ENCODE measurements around the gene REELD1.

REELD1 gene

DNA sequence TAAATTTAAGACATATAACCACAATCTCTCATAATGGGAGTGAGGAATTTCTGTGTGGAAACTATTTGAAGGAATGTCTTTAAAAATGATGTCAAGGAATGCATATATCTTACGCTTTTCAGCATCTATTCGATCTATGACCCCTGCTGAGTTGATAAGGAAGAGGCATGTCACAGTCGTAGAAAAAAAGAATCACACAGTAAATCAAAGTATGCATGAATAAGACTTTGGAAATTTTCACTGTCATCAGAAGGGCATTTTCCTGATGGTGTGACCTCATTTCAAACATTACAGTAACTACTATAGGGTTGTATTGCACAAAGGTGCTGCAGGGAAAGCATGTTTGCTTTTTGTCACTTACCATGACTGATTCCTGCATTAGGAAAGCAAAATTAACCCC lies 41.5 kb downstream of the REELD1 start:
- TF ChIP-seq, protein P1, sequence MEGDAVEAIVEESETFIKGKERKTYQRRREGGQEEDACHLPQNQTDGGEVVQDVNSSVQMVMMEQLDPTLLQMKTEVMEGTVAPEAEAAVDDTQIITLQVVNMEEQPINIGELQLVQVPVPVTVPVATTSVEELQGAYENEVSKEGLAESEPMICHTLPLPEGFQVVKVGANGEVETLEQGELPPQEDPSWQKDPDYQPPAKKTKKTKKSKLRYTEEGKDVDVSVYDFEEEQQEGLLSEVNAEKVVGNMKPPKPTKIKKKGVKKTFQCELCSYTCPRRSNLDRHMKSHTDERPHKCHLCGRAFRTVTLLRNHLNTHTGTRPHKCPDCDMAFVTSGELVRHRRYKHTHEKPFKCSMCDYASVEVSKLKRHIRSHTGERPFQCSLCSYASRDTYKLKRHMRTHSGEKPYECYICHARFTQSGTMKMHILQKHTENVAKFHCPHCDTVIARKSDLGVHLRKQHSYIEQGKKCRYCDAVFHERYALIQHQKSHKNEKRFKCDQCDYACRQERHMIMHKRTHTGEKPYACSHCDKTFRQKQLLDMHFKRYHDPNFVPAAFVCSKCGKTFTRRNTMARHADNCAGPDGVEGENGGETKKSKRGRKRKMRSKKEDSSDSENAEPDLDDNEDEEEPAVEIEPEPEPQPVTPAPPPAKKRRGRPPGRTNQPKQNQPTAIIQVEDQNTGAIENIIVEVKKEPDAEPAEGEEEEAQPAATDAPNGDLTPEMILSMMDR (IDR thresholded peaks at IDR 0.05; ENCODE audit: insufficient read depth, low read length, poor library complexity, severe bottlenecking), result no peak
- H3K4me3 ChIP-seq (replicated peaks; ENCODE audit: low read depth, low read length), result no peak overlapping the region
- H3K36me3 ChIP-seq (ENCODE audit: control insufficient read depth, insufficient read depth, low read length), result no peaks in the 10 kb centered on the region; the same call in 1 of the 2 replicates
- no peaks in the 10 kb centered on the region for H3K27me3 ChIP-seq (replicated peaks; ENCODE audit: control insufficient read depth, insufficient read depth, low read length)
- DNase-seq (ENCODE audit: extremely low read depth, insufficient read length), result no peak

DNA sequence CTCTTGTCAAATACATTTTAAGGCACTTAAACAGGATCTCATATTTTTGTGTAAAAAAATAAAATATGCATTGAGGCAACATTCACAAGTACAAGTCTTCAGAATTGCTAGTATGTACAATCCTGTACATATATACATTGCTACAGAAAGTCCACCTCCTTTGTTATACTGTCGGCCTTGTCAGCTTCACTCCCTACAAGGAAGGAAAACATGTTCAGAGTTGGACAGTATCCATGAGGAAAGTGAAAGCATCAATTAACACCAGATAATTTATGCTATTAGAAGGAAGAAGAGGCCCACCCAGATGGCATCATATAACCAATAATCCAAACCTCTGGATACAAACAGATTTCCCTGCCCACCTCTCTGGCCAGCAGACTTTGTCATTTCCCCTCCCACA lies 42.0 kb downstream of the REELD1 start:
- no peaks in the 10 kb centered on the region; the same call in 1 of the 2 replicates for H3K36me3 ChIP-seq (ENCODE audit: control insufficient read depth, insufficient read depth, low read length)
- no peaks in the 10 kb centered on the region for H3K27me3 ChIP-seq (replicated peaks; ENCODE audit: control insufficient read depth, insufficient read depth, low read length)
- TF ChIP-seq, protein P1 (IDR thresholded peaks at IDR 0.05; ENCODE audit: insufficient read depth, low read length, poor library complexity, severe bottlenecking), result no peak
- no peak for DNase-seq (ENCODE audit: extremely low read depth, insufficient read length)
- no peak overlapping the region for H3K4me3 ChIP-seq (replicated peaks; ENCODE audit: low read depth, low read length)

DNA sequence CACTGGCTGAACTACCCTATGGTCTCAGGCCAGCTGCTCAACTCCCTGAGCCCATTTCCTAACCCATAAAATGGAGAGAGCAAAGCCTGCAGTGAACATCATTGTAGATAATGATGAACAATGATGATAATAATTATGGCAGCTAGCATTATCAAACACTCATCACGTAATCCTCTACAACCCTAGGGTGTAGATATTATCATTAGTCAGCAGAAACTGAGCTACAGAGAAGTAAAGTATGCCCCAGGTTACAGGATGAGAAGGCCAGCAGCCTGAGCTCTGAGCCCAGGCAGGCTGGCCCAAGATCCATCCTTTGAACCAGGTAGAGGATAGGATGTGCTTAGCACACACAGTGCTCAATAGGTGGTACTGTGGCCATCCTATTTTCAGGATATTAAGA lies 43.2 kb downstream of the REELD1 start:
- no peak for DNase-seq (ENCODE audit: extremely low read depth, insufficient read length)
- Histone ChIP-seq H3K4me3 (replicated peaks; ENCODE audit: low read depth, low read length) (no peak overlapping the region), H3K27me3 (replicated peaks; ENCODE audit: control insufficient read depth, insufficient read depth, low read length) (no peaks in the 10 kb centered on the region), H3K36me3 (ENCODE audit: control insufficient read depth, insufficient read depth, low read length) (no peaks in the 10 kb centered on the region; the same call in 1 of the 2 replicates)
- TF ChIP-seq, protein P1 (IDR thresholded peaks at IDR 0.05; ENCODE audit: insufficient read depth, low read length, poor library complexity, severe bottlenecking), result no peak

DNA sequence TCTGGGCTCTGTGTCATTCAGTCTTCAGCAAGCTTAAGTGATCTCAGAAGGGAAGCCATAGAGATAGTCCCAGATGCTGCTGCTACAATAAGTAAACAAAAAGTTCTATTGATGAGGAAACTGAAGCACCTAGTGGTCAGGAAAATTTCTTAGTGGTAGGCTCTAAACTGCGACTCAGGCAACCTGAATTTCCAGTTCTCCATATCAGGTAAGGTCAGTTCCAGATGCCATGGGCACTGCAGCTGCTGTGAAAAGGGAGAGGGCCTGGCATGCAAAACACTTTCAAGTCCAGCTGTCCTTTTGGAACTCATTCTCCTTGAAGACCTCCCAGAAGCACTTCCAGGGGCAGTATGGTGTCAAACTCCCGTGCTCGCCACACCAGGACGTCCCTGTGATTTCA lies 46.2 kb downstream of the REELD1 start:
- DNase-seq (ENCODE audit: extremely low read depth, insufficient read length), result no peak
- TF ChIP-seq, protein P1 (IDR thresholded peaks at IDR 0.05; ENCODE audit: insufficient read depth, low read length, poor library complexity, severe bottlenecking), result no peak
- Histone ChIP-seq H3K36me3 (ENCODE audit: control insufficient read depth, insufficient read depth, low read length) (no peaks in the 10 kb centered on the region; the same call in 1 of the 2 replicates), H3K4me3 (replicated peaks; ENCODE audit: low read depth, low read length) (no peak overlapping the region), H3K27me3 (replicated peaks; ENCODE audit: control insufficient read depth, insufficient read depth, low read length) (no peaks in the 10 kb centered on the region)

DNA sequence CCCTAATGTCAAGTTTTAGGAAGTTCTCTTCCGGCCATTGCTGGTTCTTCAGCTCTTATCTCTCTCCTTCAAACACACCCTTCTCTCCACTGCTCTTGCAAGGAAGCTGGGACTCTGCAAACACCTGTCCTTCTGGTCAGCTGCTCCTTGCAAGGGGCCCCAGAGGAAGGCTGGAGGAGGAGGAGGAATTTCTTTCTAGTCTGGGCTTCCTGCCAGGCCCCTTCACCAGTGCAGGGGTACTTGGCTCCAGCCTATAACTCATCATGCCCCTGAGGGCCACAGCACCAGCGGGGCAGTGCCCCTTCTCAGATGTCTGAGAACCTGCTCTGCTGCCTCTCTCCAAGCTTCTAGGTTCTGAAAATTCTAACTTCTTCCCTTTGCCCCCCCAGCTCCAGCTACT lies 46.7 kb downstream of the REELD1 start:
- no peaks in the 10 kb centered on the region for H3K27me3 ChIP-seq (replicated peaks; ENCODE audit: control insufficient read depth, insufficient read depth, low read length)
- DNase-seq (ENCODE audit: extremely low read depth, insufficient read length), result no peak
- TF ChIP-seq, protein P1 (IDR thresholded peaks at IDR 0.05; ENCODE audit: insufficient read depth, low read length, poor library complexity, severe bottlenecking), result no peak
- no peak overlapping the region for H3K4me3 ChIP-seq (replicated peaks; ENCODE audit: low read depth, low read length)
- H3K36me3 ChIP-seq (ENCODE audit: control insufficient read depth, insufficient read depth, low read length), result no peaks in the 10 kb centered on the region; the same call in 1 of the 2 replicates

DNA sequence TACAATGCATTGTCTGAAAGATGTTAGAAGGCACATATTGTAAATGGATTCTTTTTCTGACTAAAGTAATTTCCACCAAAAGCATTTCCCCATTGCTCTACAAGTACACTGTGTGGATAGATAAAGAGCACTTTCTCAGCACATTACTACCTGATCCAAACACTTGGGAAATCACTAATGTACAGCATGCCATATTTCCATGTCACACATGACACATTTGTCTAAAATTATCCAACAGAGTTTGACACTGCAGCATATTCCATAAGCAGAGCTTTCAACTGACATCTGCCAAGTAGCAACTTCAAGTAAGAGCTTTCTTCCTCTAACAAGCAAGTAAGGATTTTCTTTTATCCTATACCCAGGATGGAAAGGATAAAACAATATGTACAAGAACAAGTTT lies 49.5 kb downstream of the REELD1 start:
- DNase-seq (ENCODE audit: extremely low read depth, insufficient read length), result no peak
- Histone ChIP-seq H3K36me3 (ENCODE audit: control insufficient read depth, insufficient read depth, low read length) (no peaks in the 10 kb centered on the region), H3K27me3 (replicated peaks; ENCODE audit: control insufficient read depth, insufficient read depth, low read length) (no peaks in the 10 kb centered on the region), H3K4me3 (replicated peaks; ENCODE audit: low read depth, low read length) (no peak overlapping the region)
- TF ChIP-seq, protein P1 (IDR thresholded peaks at IDR 0.05; ENCODE audit: insufficient read depth, low read length, poor library complexity, severe bottlenecking), result no peak

Data from GM06990 (cell line).